MM.1S (cell line): ENCODE data around the gene ADRB1.

ENCODE experiments used
- DNase-seq: peaks from one replicate; pipeline ENCODE4 v3.0.0-alpha.2; 2015
- H2AFZ ChIP-seq: fragments of 300-600 bp; sonication (generic); 2 replicates; pipeline ENCODE4 v1.6.0; 2016; ENCODE audit warnings: antibody characterized with exemption, low read length
- H3F3A ChIP-seq: fragments of 300-600 bp; sonication (generic); 2 replicates; pipeline ENCODE4 v1.6.1; 2016; ENCODE audit warnings: mild to moderate bottlenecking, antibody characterized with exemption, low read length, moderate library complexity, mixed read lengths; ENCODE audit not compliant: insufficient read depth
- H3K27ac ChIP-seq: fragments of 300-600 bp; sonication (generic); 2 replicates; pipeline ENCODE4 v1.5.1; 2016; ENCODE audit warnings: mild to moderate bottlenecking, low read length
- H3K27me3 ChIP-seq: fragments of 300-600 bp; sonication (generic); replicated peaks from 2 replicates; pipeline ENCODE4 v1.6.0; 2016; ENCODE audit warnings: low read length; ENCODE audit not compliant: insufficient read depth
- H3K36me3 ChIP-seq: fragments of 300-600 bp; sonication (generic); replicated peaks from 2 replicates; pipeline ENCODE4 v1.6.1; 2016; ENCODE audit warnings: mild to moderate bottlenecking, low read length, mixed read lengths; ENCODE audit not compliant: insufficient read depth
- H3K4me1 ChIP-seq: fragments of 300-600 bp; sonication (generic); 2 replicates; pipeline ENCODE4 v1.6.1; 2016; ENCODE audit warnings: low read length, mixed read lengths
- H3K4me2 ChIP-seq: fragments of 300-600 bp; sonication (generic); 2 replicates; pipeline ENCODE4 v1.6.0; 2016; ENCODE audit warnings: low read depth, low read length
- H3K4me3 ChIP-seq: fragments of 300-600 bp; sonication (generic); 2 replicates; pipeline ENCODE4 v1.5.1; 2016; ENCODE audit warnings: low read length, mixed read lengths
- H3K79me2 ChIP-seq: fragments of 300-600 bp; sonication (generic); 2 replicates; pipeline ENCODE4 v1.6.1; 2016; ENCODE audit warnings: mixed run types, low read length, mixed read lengths
- H3K9ac ChIP-seq: fragments of 300-600 bp; sonication (generic); 2 replicates; pipeline ENCODE4 v1.6.1; 2016; ENCODE audit warnings: low read length, mixed read lengths
- H3K9me2 ChIP-seq: fragments of 300-600 bp; sonication (generic); replicated peaks from 2 replicates; pipeline ENCODE4 v1.6.1; 2016; ENCODE audit warnings: mild to moderate bottlenecking, low read length, mixed read lengths; ENCODE audit not compliant: insufficient read depth
- H3K9me3 ChIP-seq: fragments of 300-600 bp; sonication (generic); replicated peaks from 2 replicates; pipeline ENCODE4 v1.6.1; 2016; ENCODE audit warnings: mild to moderate bottlenecking, low read length, mixed read lengths; ENCODE audit not compliant: insufficient read depth
- H4K20me1 ChIP-seq: fragments of 300-600 bp; sonication (generic); 2 replicates; pipeline ENCODE4 v1.6.1; 2016; ENCODE audit warnings: mild to moderate bottlenecking, low read length, moderate library complexity, mixed read lengths; ENCODE audit not compliant: insufficient read depth
- CTCF ChIP-seq: fragments of 300-600 bp; sonication (generic); IDR thresholded peaks from 2 replicates; pipeline ENCODE4 v1.5.1; 2016; ENCODE audit warnings: antibody characterized with exemption, low read length, mixed read lengths
- EZH2 ChIP-seq: fragments of 300-600 bp; sonication (generic); optimal IDR thresholded peaks from 2 replicates; pipeline ENCODE3; 2017; ENCODE audit warnings: low read depth, mild to moderate bottlenecking, antibody characterized with exemption, low read length, mixed read lengths
- EZH2phosphoT487 ChIP-seq: fragments of 300-600 bp; sonication (generic); IDR thresholded peaks from 2 replicates; pipeline ENCODE4 v1.6.1; 2018; ENCODE audit warnings: antibody characterized with exemption, low read length

ADRB1 gene

DNA sequence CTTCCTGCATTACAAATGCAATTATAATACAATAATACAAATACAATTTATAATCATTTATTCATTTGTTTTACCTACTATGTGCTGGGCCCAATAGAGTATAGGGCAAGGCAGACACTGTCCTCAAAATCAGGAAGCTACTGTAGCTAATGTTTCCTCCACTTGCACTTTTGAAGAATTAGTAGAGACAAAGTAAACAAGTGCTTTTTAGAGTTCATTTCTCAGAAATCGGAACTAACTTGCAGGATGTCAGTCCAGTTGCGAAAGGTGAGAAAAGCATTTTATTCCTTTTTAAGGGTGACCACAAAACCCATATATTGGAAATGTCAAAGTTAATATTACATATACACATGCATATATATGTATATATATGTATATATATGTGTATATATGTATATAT lies 14.2 kb downstream of the ADRB1 start:
- Histone ChIP-seq H3K27ac (no peak overlapping the region), H3K9ac (no peak overlapping the region), H3K79me2 (no peaks in the 10 kb centered on the region), H3K36me3 (no peaks in the 10 kb centered on the region), H3K9me2 (no peaks in the 10 kb centered on the region), H3K27me3 (no peaks in the 10 kb centered on the region), H4K20me1 (no peaks in the 10 kb centered on the region), H3F3A (no peaks in the 10 kb centered on the region), H3K4me3 (no peak overlapping the region), H3K4me2 (no peak overlapping the region), H3K4me1 (no peaks in the 10 kb centered on the region), H3K9me3 (no peaks in the 10 kb centered on the region), H2AFZ (no peak overlapping the region)
- TF ChIP-seq EZH2phosphoT487 (no peak), EZH2 (no peak), CTCF (no peak)
- no peak for DNase-seq

DNA sequence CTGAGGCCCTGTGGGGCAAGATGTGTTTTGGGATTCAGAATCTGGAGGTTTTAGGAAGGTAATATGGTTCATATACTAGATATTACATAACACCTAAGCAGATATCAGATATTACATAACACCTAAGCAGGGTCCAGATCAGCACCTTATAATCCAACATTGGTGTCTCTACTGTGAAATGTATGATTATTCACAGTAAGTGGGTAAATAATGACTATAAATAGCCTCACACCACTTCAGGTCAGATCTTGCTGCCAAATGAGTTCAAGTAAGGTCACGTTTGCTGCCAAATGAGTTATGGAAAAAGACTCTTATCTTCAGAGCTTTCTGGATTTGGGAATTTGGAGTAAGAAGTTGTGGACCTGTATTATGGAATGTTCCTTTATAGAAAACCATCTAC lies 14.6 kb downstream of the ADRB1 start:
- Histone ChIP-seq H3K4me2 (no peak overlapping the region), H3K9me2 (no peaks in the 10 kb centered on the region), H3K4me1 (no peaks in the 10 kb centered on the region), H4K20me1 (no peaks in the 10 kb centered on the region), H3K4me3 (no peak overlapping the region), H3F3A (no peaks in the 10 kb centered on the region), H3K79me2 (no peaks in the 10 kb centered on the region), H3K9ac (no peak overlapping the region), H3K9me3 (no peaks in the 10 kb centered on the region), H3K36me3 (no peaks in the 10 kb centered on the region), H3K27me3 (no peaks in the 10 kb centered on the region), H2AFZ (no peak overlapping the region), H3K27ac (no peak overlapping the region)
- DNase-seq = no peak
- no peak for TF ChIP-seq EZH2
- no peak for TF ChIP-seq CTCF
- no peak for TF ChIP-seq EZH2phosphoT487

DNA sequence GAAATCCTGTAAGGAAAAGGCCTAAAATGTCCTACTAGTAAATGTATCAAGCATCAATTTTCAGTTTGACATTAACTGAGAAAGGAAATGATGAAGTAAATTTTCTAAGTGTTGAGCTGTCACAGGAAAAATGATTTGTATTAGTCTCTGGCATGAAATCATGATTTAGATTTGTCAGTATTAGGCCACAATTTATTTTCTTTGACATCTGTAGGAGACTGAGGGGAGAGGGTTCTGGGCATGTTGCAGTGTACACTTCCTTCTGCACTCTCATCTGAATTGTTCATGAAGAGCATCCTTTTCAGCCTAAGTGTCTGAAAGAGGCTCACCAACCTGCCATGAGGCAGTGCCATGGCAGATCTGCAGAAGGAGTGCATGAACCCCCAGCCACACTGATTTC lies 15.9 kb downstream of the ADRB1 start:
- Histone ChIP-seq H3K27me3 (no peaks in the 10 kb centered on the region), H3K36me3 (no peaks in the 10 kb centered on the region), H3K27ac (no peak overlapping the region), H3K9me3 (no peaks in the 10 kb centered on the region), H3K9me2 (no peaks in the 10 kb centered on the region), H3K9ac (no peak overlapping the region), H3K4me2 (no peak overlapping the region), H2AFZ (no peak overlapping the region), H3K4me1 (peaks cover 10% of the 10 kb centered on the region), H3K4me3 (no peak overlapping the region), H3F3A (no peaks in the 10 kb centered on the region), H3K79me2 (no peaks in the 10 kb centered on the region), H4K20me1 (no peaks in the 10 kb centered on the region)
- no peak for DNase-seq
- no peak for TF ChIP-seq EZH2

GRCh38 chr10:114060456-114060855 lies 16.8 kb downstream of the ADRB1 start:
- no peaks in the 10 kb centered on the region for H4K20me1 ChIP-seq
- no peaks in the 10 kb centered on the region for H3K9me2 ChIP-seq
- peaks cover 13% of the 10 kb centered on the region for H3K4me1 ChIP-seq
- no peaks in the 10 kb centered on the region for H3K27me3 ChIP-seq
- H2AFZ ChIP-seq = no peak overlapping the region
- DNase-seq = no peak
- no peaks in the 10 kb centered on the region for H3F3A ChIP-seq
- TF ChIP-seq EZH2phosphoT487 (no peak), CTCF (no peak), EZH2 (no peak)
- H3K79me2 ChIP-seq = no peaks in the 10 kb centered on the region
- H3K4me3 ChIP-seq = no peak overlapping the region
- H3K27ac ChIP-seq = no peak overlapping the region
- no peaks in the 10 kb centered on the region for H3K36me3 ChIP-seq
- H3K9me3 ChIP-seq = no peaks in the 10 kb centered on the region
- H3K4me2 ChIP-seq = no peak overlapping the region
- no peak overlapping the region for H3K9ac ChIP-seq
